Colonic mucosa (tissue), 4 donors: Measurements from ENCODE around the gene C1QB. TPM values are rescaled to one million over a fixed set of nuclear protein-coding genes. Genes with fewer than 3 reads are reported as not detected.

Experiments
- DNase-seq: peaks from one replicate; pipeline ENCODE4 v3.0.0-alpha.2; 2020
- H3K27ac ChIP-seq: fragments of 200-600 bp; one replicate; pipeline ENCODE4 v1.8.0; 2021
- H3K27me3 ChIP-seq: fragments of 200-600 bp; one replicate; pipeline ENCODE4 v1.8.0; 2021
- H3K36me3 ChIP-seq: fragments of 200-600 bp; one replicate; pipeline ENCODE4 v1.8.0; 2021
- H3K4me1 ChIP-seq: fragments of 200-600 bp; one replicate; pipeline ENCODE4 v1.8.0; 2021; ENCODE audit warnings: mild to moderate bottlenecking
- H3K4me3 ChIP-seq: fragments of 200-600 bp; one replicate; pipeline ENCODE4 v1.8.0; 2021
- H3K9ac ChIP-seq, 2 donors: one replicate each; pipeline ENCODE4 v1.7.0; 2013; ENCODE audit warnings: control low read depth in 2 of 2, low read depth in 2 of 2, low read length in 2 of 2
- H3K9me3 ChIP-seq: fragments of 200-600 bp; one replicate; pipeline ENCODE4 v1.8.0; 2021
- intact Hi-C: fragments of 100-400 bp; cut with DNase I; formaldehyde crosslinking; loops from one replicate; pipeline ENCODE4 v1.14.1; 2022
- total RNA-seq, 2 donors: library from RNA; stranded (reverse); fragmentation: NEBNext Ultra II Directional in 1 of 2; extraction: Animal tissue kit (Norgen Biotek cat#: 25700) in 1 of 2; gene quantifications; one replicate each; pipeline ENCODE4 v1.2.1, GENCODE V29; 2021
- TF ChIP-seq, protein P1 (sequence below): fragments of 200-600 bp; IDR thresholded peaks from one replicate; pipeline ENCODE4 v1.8.0; 2022; ENCODE audit warnings: antibody characterized with exemption, mild to moderate bottlenecking
- donor health status: healthy.
- donor health status: DM: no; HTN: no; CAD: no.
- donor health status: DM: no; HTN: no; CAD: no.

Gene C1QB
- total RNA-seq, 2 donors from 2014 or later = 44.6 to 72.5 TPM

DNA sequence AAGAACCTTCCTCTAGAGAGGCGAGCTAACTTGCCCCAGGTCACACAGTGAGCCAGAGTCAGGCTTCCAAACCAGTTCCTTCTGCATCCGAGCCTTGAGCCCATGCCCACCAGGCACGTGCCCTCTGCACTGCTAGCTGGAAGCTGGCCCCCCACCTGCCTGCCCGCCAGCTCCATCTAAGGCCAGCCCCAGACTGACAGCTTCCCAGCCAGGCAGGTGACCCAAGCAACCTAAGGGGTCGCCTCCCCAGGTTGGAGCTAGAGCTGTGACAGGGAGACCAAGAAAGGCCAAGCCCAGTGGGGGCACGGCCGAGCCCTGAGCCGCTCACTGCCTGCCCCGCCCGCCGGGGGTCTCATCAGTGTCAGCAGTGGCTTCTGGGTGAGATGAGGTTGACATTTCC, 36.5 kb upstream of the C1QB start:
- no peaks in the 10 kb centered on the region for H3K36me3 ChIP-seq
- intact Hi-C loops = no loop called here
- no peak overlapping the region for H3K9ac ChIP-seq
- H3K27me3 ChIP-seq = peaks cover 17% of the 10 kb centered on the region
- H3K4me3 ChIP-seq = no peak overlapping the region
- no peaks in the 10 kb centered on the region for H3K9me3 ChIP-seq
- H3K4me1 ChIP-seq = no peaks in the 10 kb centered on the region
- no peak overlapping the region for H3K27ac ChIP-seq
- no peak for DNase-seq
- TF ChIP-seq, protein P1, sequence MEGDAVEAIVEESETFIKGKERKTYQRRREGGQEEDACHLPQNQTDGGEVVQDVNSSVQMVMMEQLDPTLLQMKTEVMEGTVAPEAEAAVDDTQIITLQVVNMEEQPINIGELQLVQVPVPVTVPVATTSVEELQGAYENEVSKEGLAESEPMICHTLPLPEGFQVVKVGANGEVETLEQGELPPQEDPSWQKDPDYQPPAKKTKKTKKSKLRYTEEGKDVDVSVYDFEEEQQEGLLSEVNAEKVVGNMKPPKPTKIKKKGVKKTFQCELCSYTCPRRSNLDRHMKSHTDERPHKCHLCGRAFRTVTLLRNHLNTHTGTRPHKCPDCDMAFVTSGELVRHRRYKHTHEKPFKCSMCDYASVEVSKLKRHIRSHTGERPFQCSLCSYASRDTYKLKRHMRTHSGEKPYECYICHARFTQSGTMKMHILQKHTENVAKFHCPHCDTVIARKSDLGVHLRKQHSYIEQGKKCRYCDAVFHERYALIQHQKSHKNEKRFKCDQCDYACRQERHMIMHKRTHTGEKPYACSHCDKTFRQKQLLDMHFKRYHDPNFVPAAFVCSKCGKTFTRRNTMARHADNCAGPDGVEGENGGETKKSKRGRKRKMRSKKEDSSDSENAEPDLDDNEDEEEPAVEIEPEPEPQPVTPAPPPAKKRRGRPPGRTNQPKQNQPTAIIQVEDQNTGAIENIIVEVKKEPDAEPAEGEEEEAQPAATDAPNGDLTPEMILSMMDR = no peak

DNA sequence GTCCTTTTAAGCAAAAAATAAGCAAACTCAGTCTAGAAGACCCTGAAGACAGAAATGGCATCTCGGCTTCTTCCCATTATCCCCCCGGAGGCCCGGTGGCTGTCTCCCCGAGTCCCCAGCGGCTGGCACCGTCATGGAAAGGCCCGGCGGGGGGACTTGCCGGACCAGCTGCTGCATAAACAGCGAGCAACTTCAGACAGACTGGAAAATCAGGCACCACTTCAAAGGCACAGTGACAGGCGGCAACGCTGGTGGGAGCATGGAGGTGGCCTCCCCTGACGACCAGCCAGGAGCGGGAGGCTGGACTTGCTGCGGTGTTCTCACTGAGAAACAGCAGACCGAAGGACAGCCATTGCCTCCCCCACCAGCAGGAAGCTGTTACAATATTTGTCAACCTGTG, 35.0 kb upstream of the C1QB start:
- Histone ChIP-seq H3K27ac (no peak overlapping the region), H3K9ac (no peak overlapping the region), H3K36me3 (no peaks in the 10 kb centered on the region), H3K4me1 (no peaks in the 10 kb centered on the region), H3K4me3 (no peak overlapping the region), H3K9me3 (no peaks in the 10 kb centered on the region), H3K27me3 (peaks cover 17% of the 10 kb centered on the region)
- intact Hi-C loops = no loop called here
- no peak for DNase-seq
- TF ChIP-seq, protein P1 = no peak

DNA sequence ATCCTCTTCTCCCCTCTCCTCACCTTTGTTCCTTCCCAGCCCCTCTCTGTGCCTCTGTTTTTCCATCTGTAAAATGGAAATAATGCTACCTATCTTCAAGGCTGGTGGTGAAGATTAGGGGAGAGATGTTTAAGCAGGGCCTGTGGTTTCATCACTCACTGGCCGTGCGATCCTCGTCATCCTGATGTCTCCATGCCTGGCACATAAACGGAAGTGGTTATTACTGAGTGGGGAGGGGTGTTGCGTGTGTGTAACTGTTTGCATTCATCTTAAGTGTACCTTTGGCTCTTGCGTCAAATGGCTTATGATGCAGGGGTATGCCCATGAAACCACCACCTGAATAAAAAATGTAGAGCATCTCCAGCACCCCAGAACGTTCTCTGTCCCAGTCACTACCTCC, 33.8 kb upstream of the C1QB start:
- intact Hi-C loops = no loop called here
- Histone ChIP-seq H3K27ac (no peak overlapping the region), H3K27me3 (peaks cover 13% of the 10 kb centered on the region), H3K9ac (no peak overlapping the region), H3K36me3 (no peaks in the 10 kb centered on the region), H3K4me1 (no peaks in the 10 kb centered on the region), H3K9me3 (no peaks in the 10 kb centered on the region), H3K4me3 (no peak overlapping the region)
- TF ChIP-seq, protein P1 = no peak
- no peak for DNase-seq

DNA sequence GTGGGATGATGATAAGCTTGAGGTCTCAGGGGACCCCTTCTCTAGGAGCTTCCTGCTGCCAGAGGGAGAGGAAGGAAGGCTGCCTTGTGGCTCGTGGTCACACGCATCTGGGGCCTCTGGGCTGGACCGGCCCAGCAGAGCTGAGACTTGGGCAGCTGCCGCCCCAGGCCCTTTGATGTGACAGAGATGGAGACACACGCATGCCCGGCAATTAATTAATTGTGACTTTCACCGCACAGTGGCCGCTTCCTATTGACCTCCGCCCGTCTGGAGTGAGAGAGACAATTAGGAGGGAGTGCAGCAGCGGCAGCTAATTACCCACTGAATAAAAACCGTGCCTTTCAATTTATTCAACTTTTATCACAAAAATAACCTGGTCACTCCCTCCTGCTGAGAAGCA, 33.2 kb upstream of the C1QB start:
- TF ChIP-seq, protein P1 = no peak
- Histone ChIP-seq H3K27me3 (peaks cover 13% of the 10 kb centered on the region), H3K4me1 (no peaks in the 10 kb centered on the region), H3K9me3 (no peaks in the 10 kb centered on the region), H3K36me3 (no peaks in the 10 kb centered on the region), H3K27ac (no peak overlapping the region), H3K9ac (no peak overlapping the region), H3K4me3 (no peak overlapping the region)
- no peak for DNase-seq
- intact Hi-C loops = no loop called here

DNA sequence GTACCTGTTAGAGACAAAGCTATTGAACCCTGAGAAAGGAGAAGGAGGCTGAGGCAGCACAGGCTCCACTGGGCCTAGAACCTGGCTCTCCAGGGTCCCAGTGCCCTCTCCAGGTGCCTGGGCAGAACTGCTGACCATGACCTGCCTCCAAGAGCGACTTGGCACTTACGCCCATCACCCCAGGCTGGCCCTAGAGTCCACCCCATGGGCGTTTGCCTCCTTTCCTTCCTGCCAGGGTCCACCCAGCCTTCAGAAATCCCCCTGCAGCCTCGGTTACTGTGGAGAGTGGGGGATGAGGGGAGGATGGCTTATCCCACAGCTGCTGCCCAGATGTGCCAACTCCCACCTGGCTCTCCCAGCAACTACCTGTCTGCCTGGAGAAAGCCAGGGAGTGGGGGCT, 31.3 kb upstream of the C1QB start:
- Histone ChIP-seq H3K4me3 (no peak overlapping the region), H3K9ac (no peak overlapping the region), H3K36me3 (no peaks in the 10 kb centered on the region), H3K27ac (no peak overlapping the region), H3K4me1 (no peaks in the 10 kb centered on the region), H3K9me3 (no peaks in the 10 kb centered on the region), H3K27me3 (peaks cover 12% of the 10 kb centered on the region)
- no peak for DNase-seq
- intact Hi-C loops = no loop called here
- TF ChIP-seq, protein P1 = no peak
